CD4-positive, alpha-beta T cell treated with Interleukin-21 for 1 hour (primary cell): ENCODE measurements around the gene KCNE1.

ENCODE experiments used
- DNase-seq: peaks from one replicate; pipeline ENCODE4 v3.0.0-alpha.2; 2020

KCNE1 gene

DNA sequence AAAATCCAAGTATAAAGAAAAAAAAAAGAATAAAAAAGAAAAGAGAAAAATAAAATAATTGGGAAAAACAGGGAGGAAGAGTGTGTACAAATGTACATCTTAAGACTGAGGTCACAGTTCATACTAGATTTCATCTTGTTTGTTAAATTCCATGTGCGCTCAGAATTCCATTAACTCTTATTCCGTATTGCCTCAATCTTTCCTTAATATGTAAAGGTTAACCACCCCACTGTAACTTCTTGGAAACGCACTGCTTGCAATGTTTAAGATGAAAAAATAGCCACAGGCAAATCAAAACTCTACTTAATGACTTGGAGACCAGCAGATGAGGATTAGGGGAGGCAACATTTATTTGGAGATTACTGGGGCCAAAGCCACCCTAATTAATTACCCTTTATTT is 23.9 kb upstream of the KCNE1 start:
- DNase-seq, result no peak

DNA sequence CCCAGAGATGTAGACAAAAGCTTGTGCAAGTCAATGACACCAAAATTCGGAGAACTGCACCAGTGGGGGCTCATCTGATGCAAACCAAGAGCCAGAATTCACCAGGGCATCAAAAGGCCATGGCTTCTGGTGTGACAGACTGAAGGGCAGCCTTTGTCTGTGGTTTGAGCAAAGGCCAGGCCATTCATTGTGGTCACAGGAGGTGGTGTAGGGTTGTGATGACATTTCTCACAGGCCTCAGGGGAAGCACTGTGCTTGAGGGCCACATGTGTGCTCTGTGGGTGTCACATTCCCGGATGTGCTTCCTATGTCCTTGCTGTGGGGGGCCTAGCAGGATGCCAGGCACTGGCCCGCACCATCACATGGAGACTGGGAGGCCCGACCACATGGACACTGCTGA is 22.5 kb upstream of the KCNE1 start:
- no peak for DNase-seq

DNA sequence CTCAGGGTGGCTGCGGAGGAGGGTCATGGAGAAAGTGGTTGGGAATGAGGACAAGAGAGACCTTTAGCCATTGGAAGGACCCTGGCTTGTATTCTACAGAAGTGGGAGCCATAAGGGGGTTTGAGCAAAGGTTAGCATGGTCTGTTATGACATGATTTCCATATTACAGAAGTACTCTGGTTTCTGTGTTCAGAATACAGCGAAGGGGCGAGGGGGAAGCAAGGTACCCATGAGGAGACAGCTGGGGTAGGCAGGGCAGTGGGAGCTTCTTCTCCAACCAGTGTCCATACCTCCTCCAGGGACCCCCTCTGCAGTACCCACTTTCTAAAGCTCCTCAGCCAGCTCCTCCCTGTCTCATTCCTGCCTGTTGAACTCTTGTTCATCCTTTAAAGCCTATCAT is 21.9 kb upstream of the KCNE1 start:
- no peak for DNase-seq

DNA sequence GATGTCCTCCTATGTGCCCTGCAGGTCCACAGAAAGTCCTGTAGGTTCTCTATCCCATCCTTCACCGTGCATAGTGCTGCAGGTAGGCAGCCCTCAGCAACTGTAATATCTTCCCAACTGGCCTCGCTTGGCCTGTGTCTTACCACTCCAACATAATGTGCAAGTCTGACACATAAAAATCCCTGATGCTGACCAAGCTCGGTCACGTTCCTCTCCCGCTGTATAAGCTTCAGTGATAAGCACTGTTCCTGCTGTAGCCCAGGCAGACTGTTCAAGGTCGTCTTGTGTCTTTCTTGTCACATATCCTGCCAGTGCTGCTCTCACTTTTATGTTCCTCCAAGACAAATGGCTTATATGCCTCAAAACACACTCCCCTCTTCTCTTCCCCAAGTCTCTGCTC is 19.4 kb upstream of the KCNE1 start:
- DNase-seq, result no peak

DNA sequence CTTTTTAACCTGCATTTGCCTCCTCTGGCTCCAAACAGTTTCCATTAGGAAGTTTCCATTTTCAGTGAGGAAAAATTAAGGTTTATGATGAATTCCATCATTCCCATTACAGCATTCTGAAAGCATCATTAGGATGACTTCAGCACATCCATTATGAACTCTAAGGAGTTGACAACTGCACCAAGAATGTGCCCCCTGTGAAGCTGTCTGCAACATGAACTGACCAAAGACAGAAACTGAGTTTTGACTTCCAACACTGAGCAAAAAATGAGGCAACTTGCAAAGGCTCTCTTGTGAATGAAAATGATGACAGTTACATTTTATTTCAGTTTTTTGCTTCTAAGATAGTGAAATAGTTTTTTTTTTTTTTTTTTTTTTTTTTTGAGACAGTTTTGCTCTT is 18.3 kb upstream of the KCNE1 start:
- no peak for DNase-seq

DNA sequence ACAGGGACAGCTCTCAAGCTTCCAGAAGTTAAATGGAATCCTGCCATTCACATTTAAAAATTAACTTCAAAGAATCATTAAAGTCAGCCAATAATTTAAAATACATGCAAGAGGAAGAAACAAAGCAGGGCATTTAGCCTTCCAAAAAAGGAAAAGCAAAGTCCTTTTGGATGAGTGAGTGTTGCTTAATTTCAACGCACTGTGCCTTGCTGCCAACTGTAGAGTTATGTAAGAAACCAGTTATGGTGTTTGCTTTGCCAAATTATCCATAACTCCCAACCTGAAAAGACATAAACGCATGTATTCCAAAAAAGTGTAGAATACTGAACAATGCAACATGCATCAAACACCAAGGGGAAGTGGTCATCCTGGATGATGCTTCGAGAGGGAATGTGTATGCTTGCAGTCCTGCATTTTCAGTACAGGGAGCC is 16.1 kb upstream of the KCNE1 start:
- DNase-seq, result no peak

DNA sequence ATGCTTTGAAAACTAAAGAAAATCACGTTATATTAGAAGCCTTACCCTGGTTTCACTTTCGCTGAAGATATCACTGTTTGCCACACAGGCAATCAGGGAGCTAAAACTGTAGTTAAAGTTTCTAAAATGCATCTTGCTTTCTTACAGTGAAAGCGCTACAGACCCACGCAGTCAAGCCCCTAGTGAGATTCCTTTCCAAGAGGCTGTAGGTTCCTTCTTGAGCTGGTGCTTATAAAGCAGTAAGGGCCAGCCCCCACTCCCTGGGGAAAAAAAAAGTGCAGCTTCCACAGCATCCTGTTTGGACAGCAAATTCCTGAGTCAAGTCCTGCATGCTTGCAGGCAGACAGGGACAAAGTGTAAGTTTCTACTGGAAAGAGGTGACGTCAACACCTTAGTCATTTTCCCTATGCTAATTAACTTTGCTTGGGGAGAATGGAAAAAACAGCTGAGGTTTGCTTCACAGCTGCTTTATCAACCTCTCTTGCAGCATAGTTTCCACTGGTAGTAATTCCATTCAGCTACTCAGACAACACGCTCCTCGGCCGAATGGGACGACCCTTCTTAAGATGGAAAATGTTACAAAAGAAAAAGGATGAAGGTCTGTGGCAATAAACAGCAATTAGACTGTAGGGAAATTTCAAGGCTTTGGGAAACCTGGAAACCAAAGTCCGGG is 14.7 kb upstream of the KCNE1 start:
- peak; percentile 6 for DNase-seq

DNA sequence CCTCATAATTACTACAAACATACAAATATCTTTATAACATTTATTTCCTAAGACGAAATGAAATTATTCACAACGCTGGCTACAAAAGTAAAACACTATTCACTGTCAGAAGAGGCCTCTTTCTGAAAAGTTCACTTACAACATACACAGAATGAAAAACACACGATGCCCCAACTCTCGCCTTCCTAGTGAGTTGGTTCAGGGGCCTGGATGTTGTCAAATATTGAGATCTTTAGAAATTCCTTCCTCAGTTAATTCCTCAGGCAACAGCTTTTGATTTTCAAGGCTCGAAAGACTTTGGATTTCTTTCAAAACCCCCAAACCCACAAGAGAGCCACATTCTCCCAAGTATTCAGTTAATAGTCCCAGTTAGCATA is 14.2 kb upstream of the KCNE1 start:
- no peak for DNase-seq

DNA sequence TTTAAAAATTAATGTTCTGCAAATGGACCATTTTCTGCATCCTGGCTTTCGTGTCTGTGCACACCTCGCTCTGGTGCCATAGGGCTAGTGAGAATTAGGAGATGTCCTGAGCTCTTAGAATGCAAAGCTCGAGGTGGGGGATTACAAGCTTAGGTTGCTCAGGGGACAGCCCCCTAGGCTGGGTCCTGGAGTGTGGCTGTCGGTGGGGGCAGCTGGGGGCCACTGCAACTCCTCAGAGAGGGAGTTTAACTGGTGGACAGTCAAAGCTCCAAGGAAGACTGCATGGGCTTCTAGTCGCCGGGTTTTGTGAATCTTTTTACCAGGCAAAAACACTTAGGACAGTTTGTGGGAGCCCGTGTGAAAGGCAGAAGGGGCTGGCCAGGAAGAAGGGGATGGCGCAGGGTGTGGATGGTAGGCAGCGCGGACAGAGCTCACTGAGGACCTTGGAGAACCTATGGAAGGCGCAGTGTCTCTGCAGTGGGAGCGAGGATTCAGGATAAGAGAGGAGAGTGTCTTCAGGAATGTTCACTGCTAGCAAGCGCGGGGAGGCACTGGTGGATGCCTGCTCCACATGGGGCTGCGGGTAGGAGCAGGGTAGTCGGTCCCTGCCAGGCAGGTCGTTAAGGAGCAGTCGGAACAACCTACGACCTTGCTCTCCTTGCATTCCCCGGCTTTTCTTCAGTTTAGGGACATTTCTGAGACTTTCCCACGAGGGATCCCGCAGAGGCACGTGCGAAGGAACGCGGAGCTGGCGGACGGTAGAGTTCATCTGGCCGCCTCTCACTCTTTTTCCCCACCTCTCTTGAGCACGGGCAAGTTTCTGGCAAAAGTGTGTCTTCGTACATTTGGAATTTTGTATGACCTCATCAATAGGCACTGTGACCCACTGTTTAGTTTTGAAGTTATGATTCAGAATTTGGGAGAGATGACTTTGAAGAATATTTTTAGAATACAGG is 12.9 kb upstream of the KCNE1 start:
- DNase-seq, result no peak

DNA sequence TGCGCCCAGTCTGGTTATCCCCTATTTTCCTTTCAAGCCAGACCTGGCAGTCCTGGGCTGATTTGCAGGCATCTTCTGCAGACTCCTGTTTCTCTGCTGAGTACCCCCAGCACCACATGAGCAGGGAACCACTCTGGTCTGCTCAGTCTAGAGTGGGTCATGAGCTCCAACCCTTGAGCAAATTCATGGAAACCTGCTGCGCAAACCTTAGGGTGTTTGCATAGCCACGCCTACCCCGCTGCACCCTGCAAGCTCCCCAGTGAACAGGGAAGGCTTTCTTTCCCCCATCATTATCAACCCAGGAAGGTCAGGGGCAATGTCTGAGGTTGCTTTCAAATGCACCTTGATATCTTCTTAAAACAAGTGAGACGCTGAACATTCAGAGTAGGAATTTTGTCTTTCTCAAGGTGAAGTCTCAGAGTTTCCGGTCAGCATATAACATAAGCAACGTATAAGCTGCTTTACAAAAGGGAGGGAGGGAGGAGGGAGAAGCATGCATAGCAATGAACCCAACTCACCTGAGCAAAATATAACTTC is 11.1 kb upstream of the KCNE1 start:
- DNase-seq, result no peak

DNA sequence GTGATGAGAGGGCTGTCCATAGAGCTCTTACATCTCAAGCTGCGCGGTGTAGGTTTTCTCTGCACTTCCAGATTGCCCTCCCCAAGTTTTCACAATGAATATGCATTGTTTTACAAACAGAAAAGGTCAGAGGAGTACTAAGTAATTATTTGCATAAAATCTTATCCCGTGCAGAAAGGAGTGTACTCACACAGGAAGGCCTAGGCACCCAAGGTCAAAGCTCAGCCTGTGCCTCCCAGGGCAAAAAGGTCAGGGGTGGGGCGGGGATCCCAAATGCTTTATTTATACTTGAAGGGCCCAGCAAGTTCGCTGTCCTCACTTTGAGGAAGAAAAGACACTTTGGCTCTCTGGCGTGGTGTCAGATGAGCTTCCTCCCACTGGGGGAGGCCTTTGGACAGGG is 10.3 kb upstream of the KCNE1 start:
- DNase-seq, result no peak

DNA sequence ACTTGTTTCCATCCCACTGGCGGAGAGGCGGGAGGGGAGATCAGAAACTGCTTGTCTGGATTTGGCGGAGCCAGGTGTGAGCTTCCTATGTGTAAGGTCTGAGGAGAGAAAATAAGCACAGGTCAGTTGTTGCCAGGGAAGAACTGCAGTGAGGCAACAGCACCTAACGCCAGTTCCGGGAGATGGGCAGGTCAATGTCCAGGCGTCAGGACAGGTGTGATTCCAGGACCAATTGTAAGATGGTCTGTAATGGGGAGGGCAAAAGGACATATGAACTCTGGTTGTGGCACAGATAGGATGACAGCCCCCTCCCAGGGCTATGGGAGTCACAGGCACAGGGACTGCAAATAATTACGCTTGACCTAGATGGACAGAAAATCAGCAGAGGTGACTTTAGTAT is 9.6 kb upstream of the KCNE1 start:
- DNase-seq, result no peak

DNA sequence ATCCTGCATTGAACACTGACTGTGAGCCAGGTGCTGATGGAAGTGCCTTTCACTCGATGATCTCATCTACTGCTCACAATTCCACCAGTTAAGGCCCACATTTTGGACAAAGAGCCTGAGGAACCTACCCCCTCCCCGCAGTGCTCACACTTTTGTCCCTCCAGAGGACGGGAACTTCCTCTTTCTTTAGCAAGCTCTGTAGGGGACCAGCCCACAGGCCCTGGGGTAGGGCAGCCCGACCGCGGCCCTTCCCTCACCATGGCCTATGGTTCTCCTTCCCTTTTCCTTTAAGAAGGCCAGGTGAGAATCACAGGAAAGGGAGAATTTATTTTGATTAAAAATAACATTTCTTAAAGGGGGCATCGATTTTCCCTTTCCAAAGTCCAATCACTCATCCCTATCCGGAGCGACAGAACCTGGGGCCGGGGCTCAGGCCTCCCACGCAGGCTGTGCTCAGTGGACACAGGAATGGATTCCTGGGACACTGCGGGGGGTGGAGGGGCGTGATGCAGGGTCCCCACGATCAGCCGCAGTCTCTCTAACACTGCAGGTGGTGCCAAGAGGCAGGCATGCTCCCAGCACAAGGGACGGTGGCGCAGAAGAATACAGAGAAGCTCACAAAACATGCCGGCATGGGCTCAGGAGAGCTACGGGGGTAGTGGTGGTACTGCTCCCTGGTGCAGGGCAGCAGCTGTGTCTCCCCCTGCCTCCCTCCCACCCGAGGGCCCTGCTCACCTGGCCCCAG is 8.9 kb upstream of the KCNE1 start:
- no peak for DNase-seq

DNA sequence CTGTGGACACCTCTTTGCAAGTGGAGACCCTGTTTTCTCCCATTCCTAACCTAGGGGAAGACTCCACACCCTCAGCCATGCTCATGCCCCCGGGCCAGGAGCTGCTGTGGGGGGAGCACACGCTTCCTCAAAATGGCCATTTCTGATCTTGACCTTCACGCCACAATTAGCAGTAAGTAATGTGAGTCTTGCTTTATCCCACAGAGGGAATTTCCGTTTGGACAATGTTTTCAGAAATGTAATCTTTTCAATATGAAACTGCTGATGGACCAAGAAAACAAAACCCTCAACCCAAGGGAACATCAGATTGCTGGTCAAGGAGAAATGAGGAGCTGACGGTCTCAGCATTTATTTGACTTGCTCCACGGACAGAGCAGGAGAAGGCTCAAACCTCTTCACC is 8.3 kb upstream of the KCNE1 start:
- DNase-seq, result no peak

DNA sequence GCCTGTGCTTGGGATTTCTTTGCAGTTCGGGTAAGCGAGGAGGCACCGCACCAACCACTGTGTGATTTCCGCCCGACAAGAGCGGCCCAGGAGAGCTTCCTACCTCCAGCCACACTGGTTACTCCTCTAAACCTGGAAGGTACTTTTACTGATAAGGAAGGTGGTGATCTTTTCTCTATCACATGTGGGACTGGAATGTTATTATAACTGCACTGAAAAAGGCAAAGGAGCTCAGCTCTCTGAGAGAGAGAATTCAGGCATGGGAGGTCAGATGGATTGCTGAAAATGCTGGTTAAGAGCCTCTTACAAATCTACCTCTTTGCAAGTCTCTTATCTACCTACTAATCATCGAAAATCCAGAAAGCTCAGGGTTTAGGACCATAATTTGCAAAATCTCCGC is 7.7 kb upstream of the KCNE1 start:
- DNase-seq, result no peak

DNA sequence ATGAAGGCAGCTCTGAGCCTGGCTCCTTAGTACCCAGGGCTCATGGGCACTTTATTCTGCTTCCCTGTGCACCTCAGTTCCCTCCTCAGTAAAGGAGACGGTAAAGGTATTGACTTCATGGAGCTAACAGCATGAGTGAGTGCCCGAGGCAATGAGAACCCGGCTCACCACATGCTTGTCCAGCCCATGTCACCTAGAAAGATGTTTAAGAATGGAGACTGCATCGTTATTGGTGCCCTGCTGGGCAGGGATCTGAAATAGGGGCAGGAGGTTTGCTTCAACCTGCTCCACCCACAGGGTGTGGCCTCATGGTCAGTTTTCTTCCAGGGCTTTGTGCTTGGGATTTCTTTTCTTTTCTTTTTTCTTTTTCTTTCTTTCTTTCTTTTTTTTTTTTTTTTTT is 7.0 kb upstream of the KCNE1 start:
- DNase-seq, result no peak

DNA sequence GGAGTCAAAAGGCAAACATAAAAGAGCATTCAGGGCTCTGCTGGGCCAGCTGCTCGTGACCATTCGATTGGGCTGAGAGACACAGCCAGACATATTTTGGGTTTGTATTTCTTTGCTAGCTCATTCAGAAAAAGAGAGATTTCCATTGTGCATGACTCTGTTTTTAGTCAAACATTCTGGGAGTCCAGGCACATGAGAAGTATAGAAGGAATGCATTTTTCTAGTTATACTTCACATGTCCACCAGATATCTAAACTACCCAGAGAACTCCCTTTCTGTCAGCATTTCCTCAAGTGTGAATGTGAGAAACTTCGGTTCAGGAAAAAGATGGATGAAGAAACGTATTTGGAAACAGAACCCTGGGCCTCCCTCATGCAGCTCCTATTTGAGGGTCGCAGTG is 6.3 kb upstream of the KCNE1 start:
- DNase-seq, result no peak

DNA sequence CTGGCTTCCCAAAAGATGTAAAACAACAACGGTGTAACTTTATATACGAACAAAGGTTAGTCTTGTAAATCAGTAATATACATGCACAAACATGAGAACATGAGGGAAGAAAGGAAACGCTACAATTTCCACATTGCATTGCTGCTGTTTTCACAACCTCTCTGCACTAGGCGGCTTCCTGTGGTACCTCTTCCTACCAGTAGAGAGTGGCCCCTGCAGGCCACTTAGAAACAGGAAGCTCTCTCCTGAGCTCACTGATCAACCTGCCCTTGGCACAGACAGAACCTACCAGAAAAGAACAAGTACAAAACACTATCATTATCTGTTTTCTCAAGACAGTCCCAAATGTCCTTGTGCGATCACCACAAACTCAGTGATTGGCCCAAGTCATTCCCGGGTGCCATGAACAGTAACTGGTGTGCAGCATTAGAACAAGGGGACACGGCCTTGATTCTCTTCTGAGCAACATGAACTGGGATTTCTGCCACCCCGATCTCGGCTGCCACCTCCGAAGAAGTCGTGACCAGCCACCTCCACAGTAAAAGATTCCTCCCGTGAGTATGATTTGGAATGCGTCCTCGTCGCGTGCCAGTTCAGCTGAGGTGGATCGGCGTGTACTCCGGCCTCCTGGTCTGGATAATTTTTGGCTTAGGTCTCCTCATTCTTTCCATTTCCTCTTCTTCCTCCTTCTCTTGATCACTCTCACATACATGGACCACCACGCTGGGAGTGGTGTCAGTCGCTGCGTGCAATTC is 5.7 kb upstream of the KCNE1 start:
- peak; percentile 9 for DNase-seq

DNA sequence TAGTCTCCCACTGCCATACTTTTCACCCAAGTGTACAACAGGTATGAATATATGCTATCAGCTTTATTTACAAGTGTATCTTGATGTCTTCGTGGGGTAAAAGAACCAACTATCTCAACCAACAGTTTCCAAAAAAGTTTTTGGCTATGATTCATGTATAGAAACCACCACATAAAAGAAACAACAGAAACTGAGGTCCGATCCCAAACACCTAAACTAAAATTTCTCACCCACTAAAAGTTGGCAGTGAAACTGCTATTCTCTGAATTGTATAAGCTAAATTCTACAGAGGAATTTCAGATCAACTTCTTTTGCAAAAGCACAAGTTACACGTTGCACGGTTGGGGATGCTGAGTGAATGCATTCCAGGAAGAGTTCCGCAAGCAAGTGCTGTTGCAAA is 5.0 kb upstream of the KCNE1 start:
- no peak for DNase-seq

DNA sequence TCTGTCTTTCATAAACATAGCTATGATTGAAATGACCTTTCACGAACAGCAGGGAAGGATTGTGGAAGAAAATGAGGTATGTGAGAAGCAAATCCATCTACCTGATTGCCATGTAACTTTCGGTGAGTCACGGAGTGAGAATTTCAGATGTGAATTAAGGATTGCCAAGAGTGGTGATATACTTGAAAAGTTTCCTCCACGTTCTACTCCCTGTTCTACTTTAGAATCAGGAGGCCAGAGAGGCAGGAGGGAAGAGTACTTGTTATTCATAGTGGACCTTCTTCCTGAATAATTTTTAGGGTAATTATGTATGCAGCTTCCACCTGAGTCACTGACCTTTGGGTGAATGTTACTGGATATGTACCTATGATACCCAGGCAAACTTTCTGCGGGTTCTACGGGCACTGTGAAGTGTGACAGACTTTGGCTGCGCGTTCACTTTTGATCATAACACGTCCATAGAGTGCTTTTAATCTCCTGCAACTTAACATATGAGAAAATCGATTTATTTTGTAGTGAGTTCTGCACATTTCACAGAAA is 2.6 kb upstream of the KCNE1 start:
- DNase-seq, result no peak

DNA sequence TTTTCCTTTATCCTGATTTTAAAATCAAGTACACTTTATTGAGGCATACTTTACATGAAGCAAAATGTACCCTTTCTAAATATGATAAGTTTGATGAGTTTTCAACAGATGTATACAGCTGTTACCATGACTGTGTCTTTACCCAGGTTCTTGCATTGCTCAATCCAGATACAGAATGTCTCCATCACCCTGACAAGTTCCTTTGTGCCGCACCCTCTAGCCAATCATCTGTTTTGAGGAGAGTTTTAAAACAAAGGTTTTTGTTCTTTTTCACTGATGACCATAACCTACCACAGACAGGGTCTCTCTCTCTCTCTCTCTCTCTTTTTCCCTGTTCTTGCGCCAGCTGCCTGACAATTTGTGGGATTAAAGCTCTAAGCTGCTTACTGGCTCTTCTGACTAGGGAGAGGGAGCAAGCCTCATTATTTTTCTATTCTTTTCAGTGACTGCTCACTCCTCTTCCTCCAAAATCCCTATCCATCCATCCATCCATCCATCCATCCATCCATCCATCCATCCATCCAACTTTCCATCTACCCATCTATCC is 1.2 kb upstream of the KCNE1 start:
- DNase-seq, result no peak

DNA sequence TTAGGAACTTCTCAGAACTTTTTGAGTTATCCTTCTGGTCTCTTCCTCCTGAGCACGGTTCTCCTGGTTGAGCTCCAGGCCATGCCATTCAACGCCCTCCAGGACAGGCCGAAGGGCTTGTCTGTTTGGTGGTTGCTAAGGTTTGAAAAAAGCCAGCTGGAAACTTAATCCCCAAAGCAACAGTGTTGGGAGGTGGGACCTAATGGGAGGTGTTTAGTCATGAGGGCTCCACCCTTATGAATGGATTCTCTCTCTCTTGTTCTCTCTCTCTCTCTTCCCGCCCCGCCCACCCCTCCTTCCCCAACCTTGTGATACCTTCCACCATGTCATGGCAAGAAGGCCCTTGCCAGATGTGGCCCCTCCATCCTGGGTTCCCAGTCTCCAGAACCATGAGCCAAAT is 829 bp downstream of the KCNE1 start:
- DNase-seq, result no peak
